ENCODE results near the gene CCDC171. TPM values are rescaled to one million over a fixed set of nuclear protein-coding genes. Genes with fewer than 3 reads are reported as not detected.
A peak's percentile ranks its signal among the peaks of the same experiment; 100 is the strongest.

CCDC171 gene
- total RNA-seq, 1 donor from 2014 or later = 1.6 TPM

GRCh38 chr9:15738011-15738410, 185.2 kb downstream of the CCDC171 start:
- no peak overlapping the region for H3K4me3 ChIP-seq (ENCODE audit: low read depth, low read length)
- TF ChIP-seq CTCF (IDR thresholded peaks at IDR 0.05; ENCODE audit: insufficient read depth, low read length, severe bottlenecking) = no peak
- no peaks in the 10 kb centered on the region for H3K36me3 ChIP-seq (ENCODE audit: control insufficient read depth, insufficient read depth, low read length)
- peak; percentile 3 for DNase-seq (ENCODE audit: low read depth)
- FAIRE-seq = no peak
- no peaks in the 10 kb centered on the region for H3K27me3 ChIP-seq (ENCODE audit: control insufficient read depth, insufficient read depth, low read length)

- Histone ChIP-seq H3K27me3 (ENCODE audit: control insufficient read depth, insufficient read depth, low read length) (no peaks in the 10 kb centered on the region), H3K4me3 (ENCODE audit: low read depth, low read length) (no peak overlapping the region), H3K36me3 (ENCODE audit: control insufficient read depth, insufficient read depth, low read length) (no peaks in the 10 kb centered on the region)
- no peak for FAIRE-seq
- no peak for DNase-seq (ENCODE audit: low read depth)
- TF ChIP-seq CTCF (IDR thresholded peaks at IDR 0.05; ENCODE audit: insufficient read depth, low read length, severe bottlenecking) = no peak
Observed at GRCh38 chr9:15741015-15741414, 188.2 kb downstream of the CCDC171 start.

GRCh38 chr9:15743512-15743911, 190.7 kb downstream of the CCDC171 start:
- no peak for FAIRE-seq
- no peak for TF ChIP-seq CTCF (IDR thresholded peaks at IDR 0.05; ENCODE audit: insufficient read depth, low read length, severe bottlenecking)
- Histone ChIP-seq H3K27me3 (ENCODE audit: control insufficient read depth, insufficient read depth, low read length) (no peaks in the 10 kb centered on the region), H3K36me3 (ENCODE audit: control insufficient read depth, insufficient read depth, low read length) (no peaks in the 10 kb centered on the region), H3K4me3 (ENCODE audit: low read depth, low read length) (no peak overlapping the region)
- DNase-seq (ENCODE audit: low read depth) = no peak

- no peak for TF ChIP-seq CTCF (IDR thresholded peaks at IDR 0.05; ENCODE audit: insufficient read depth, low read length, severe bottlenecking)
- no peak for FAIRE-seq
Observed at GRCh38 chr9:15744196-15744595, 191.4 kb downstream of the CCDC171 start.

GRCh38 chr9:15746905-15747304, 194.1 kb downstream of the CCDC171 start:
- H3K36me3 ChIP-seq (ENCODE audit: control insufficient read depth, insufficient read depth, low read length) = no peaks in the 10 kb centered on the region
- FAIRE-seq (no peak), DNase-seq (ENCODE audit: low read depth) (no peak)
- no peak overlapping the region for H3K4me3 ChIP-seq (ENCODE audit: low read depth, low read length)
- H3K27me3 ChIP-seq (ENCODE audit: control insufficient read depth, insufficient read depth, low read length) = no peaks in the 10 kb centered on the region
- no peak for TF ChIP-seq CTCF (IDR thresholded peaks at IDR 0.05; ENCODE audit: insufficient read depth, low read length, severe bottlenecking)

More at GRCh38 chr9:15744196-15744595, 191.4 kb downstream of the CCDC171 start:
- Histone ChIP-seq H3K36me3 (ENCODE audit: control insufficient read depth, insufficient read depth, low read length) (no peaks in the 10 kb centered on the region), H3K27me3 (ENCODE audit: control insufficient read depth, insufficient read depth, low read length) (no peaks in the 10 kb centered on the region), H3K4me3 (ENCODE audit: low read depth, low read length) (no peak overlapping the region)
- no peak for DNase-seq (ENCODE audit: low read depth)

- no peaks in the 10 kb centered on the region for H3K27me3 ChIP-seq (ENCODE audit: control insufficient read depth, insufficient read depth, low read length)
- no peak overlapping the region for H3K4me3 ChIP-seq (ENCODE audit: low read depth, low read length)
- no peaks in the 10 kb centered on the region for H3K36me3 ChIP-seq (ENCODE audit: control insufficient read depth, insufficient read depth, low read length)
- no peak for TF ChIP-seq CTCF (IDR thresholded peaks at IDR 0.05; ENCODE audit: insufficient read depth, low read length, severe bottlenecking)
- no peak for FAIRE-seq
- DNase-seq (ENCODE audit: low read depth) = no peak
Observed at GRCh38 chr9:15755660-15756059, 202.8 kb downstream of the CCDC171 start.
